H1 (cell line): ENCODE data around the gene TMEM156. TPM values are rescaled to one million over a fixed set of nuclear protein-coding genes. Genes with fewer than 3 reads are reported as not detected.

Source experiments
- CHD1 ChIP-seq: IDR thresholded peaks from 2 replicates; pipeline ENCODE4 v1.6.1; 2012; ENCODE audit warnings: low read depth, low read length, improper control_type of control experiment
- GTF2F1 ChIP-seq: IDR thresholded peaks from 2 replicates; pipeline ENCODE4 v1.6.1; 2012; ENCODE audit warnings: low read depth, low read length, improper control_type of control experiment, borderline replicate concordance
- POU5F1 ChIP-seq: IDR thresholded peaks from 2 replicates; pipeline ENCODE4 v1.6.1; 2011; ENCODE audit warnings: low read depth, mild to moderate bottlenecking, low read length, moderate library complexity
- RFX5 ChIP-seq: IDR thresholded peaks from 2 replicates; pipeline ENCODE4 v1.6.1; 2011; ENCODE audit warnings: low read depth, low read length, improper control_type of control experiment, borderline replicate concordance
- SAP30 ChIP-seq: fragments of 300-600 bp; sonication (generic); IDR thresholded peaks from 2 replicates; pipeline ENCODE4 v1.7.1; 2012; ENCODE audit warnings: low read length, moderate library complexity, mild to moderate bottlenecking, inconsistent platforms; ENCODE audit not compliant: insufficient read depth, insufficient replicate concordance
- SUZ12 ChIP-seq: fragments of 200-600 bp; sonication (generic); IDR thresholded peaks from 2 replicates; pipeline ENCODE4 v1.6.1; 2012; ENCODE audit warnings: mild to moderate bottlenecking, inconsistent platforms, low read length, moderate library complexity, mixed read lengths
- polyA plus RNA-seq, 7 experiments: library from polyadenylated mRNA; depleted of rRNA in 3 of 7; stranded (reverse) in 5 of 7; unstranded in 2 of 7; fragments of >200 nt in 5 of 7; fragments of 200-250 nt in 2 of 7; gene quantifications; 1 replicate in 5 of 7; 2 replicates in 1 of 7; 4 replicates in 1 of 7; pipeline versions ENCODE4 v1.2.1 to v1.2.3, GENCODE V29; 2011 to 2013; ENCODE audit warnings: missing spikeins in 2 of 7, mixed read lengths in 2 of 7
- total RNA-seq: library from RNA; stranded (reverse); fragmentation: NEBNext Ultra II Directional; extraction: Animal tissue kit (Norgen Biotek cat#: 25700); gene quantifications from 2 replicates; pipeline ENCODE4 v1.2.1, GENCODE V29; 2021

The TMEM156 gene
- total and polyA plus RNA-seq, 2 of the 8 experiments (the other 6 are each of a cell fraction or from before 2014, with no cell fraction given): not detected

DNA sequence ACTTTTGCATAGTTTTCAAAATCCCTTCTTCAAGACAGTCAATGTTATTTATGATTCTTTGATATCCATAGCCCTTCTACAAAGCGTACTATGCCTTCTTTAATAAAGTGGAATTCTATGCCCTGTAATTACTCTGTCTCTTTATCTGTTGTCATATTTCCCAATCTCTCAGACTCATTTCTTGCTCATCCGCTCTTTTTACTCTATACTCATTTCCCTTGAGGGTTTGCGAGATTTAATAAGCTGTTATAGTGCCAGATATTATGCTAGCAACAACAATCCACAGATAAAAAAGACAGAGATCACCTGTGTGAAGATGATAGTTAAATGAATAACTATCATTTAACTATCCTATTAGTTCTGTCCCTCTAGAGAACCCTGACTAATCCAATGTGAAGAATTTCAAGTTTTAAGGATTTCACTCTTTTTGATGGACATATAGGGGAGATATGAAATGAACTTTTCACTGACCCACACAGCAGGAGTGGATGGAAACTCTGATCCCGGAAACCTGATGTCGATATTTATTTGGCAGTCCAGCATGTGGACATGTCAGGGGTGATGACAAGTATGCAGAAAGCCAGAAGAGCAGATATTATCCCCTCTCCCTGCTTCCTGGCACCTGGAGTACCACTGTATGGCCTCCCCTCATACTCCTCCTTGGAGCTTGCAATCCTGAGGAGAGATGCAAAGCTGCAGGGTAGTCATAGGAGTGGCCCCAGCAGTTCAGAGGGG lies 49.7 kb downstream of the TMEM156 start (continued):
- TF ChIP-seq SAP30 (no peak), GTF2F1 (no peak), SUZ12 (no peak), POU5F1 (no peak), RFX5 (no peak), CHD1 (no peak)
